22Rv1 (cell line): ENCODE measurements around the gene IDI2.

Source experiments
- CTCF ChIP-seq: fragments of 450-650 bp; IDR thresholded peaks from 2 replicates; pipeline ENCODE4 v1.5.1; 2017; ENCODE audit warnings: mild to moderate bottlenecking
- ZFX ChIP-seq: fragments of 450-650 bp; IDR thresholded peaks from 2 replicates; pipeline ENCODE4 v1.6.1; 2017; ENCODE audit warnings: antibody characterized with exemption, borderline replicate concordance

GRCh38 chr10:974785-975074 lies 50.9 kb downstream of the IDI2 start:
- TF ChIP-seq CTCF (no peak), ZFX (no peak)
